NCI-H128 (cell line): ENCODE results near the gene MRPS10.
"Not testable (repeated sequence)": the region's sequence is repeated elsewhere in the genome, so short reads cannot be mapped to it uniquely, and the experiment has no call there.

Experiments used
- DNase-seq: peaks from one replicate; lab custom pipeline; 2025; ENCODE audit not compliant: unreplicated experiment; lab: John Stamatoyannopoulos, UW

Gene MRPS10

GRCh38 chr6:42179261-42179944, 38.3 kb downstream of the MRPS10 start:
- DNase-seq, result no peak

- no peak for DNase-seq
Observed at GRCh38 chr6:42177514-42178364, 39.9 kb downstream of the MRPS10 start.

GRCh38 chr6:42176981-42177380, 40.7 kb downstream of the MRPS10 start:
- no peak for DNase-seq

GRCh38 chr6:42175860-42176259, 41.8 kb downstream of the MRPS10 start:
- no peak for DNase-seq

- DNase-seq, result no peak
Observed at GRCh38 chr6:42173101-42173500, 44.6 kb downstream of the MRPS10 start, which contains the start of gene GUCA1A. Gene GUCA1A, plus strand, starts transcription at chr6:42173364. Its CDS starts 250 bp downstream, at chr6:42173614.

GRCh38 chr6:42171813-42172581, 45.7 kb downstream of the MRPS10 start:
- no peak for DNase-seq

GRCh38 chr6:42169780-42170179, 47.9 kb downstream of the MRPS10 start:
- DNase-seq, result not testable (repeated sequence)

- DNase-seq, result no peak
Observed at GRCh38 chr6:42168650-42169049, 49.0 kb downstream of the MRPS10 start.

GRCh38 chr6:42166444-42167141, 51.1 kb downstream of the MRPS10 start:
- peak; percentile 79 for DNase-seq

GRCh38 chr6:42165016-42165415, 52.6 kb downstream of the MRPS10 start:
- DNase-seq, result no peak

- DNase-seq, result no peak
Observed at GRCh38 chr6:42163981-42164380, 53.7 kb downstream of the MRPS10 start.

- no peak for DNase-seq
Observed at GRCh38 chr6:42162812-42163211, 54.8 kb downstream of the MRPS10 start.

GRCh38 chr6:42162384-42162783, 55.3 kb downstream of the MRPS10 start:
- DNase-seq, result no peak

GRCh38 chr6:42159431-42160024, 58.1 kb downstream of the MRPS10 start:
- no peak for DNase-seq

- no peak for DNase-seq
Observed at GRCh38 chr6:42158631-42159030, 59.0 kb downstream of the MRPS10 start.

GRCh38 chr6:42158011-42158410, 59.6 kb downstream of the MRPS10 start:
- DNase-seq, result no peak
